OCI-LY1 (cell line): Measurements from ENCODE around the gene GUCY1A2.

ENCODE experiments used
- EZH2 ChIP-seq: fragments of 200-600 bp; sonication (generic), shearing (Covaris generic); IDR thresholded peaks from 2 replicates; pipeline ENCODE4 v1.8.0; 2017; ENCODE audit warnings: borderline replicate concordance, mixed run types, mild to moderate bottlenecking, antibody characterized with exemption, low read length, moderate library complexity, mixed read lengths
- TF ChIP-seq, protein P1 (sequence below): fragments of 200-600 bp; sonication (generic), shearing (Covaris generic); IDR thresholded peaks from 2 replicates; pipeline ENCODE4 v1.5.1; 2017; ENCODE audit warnings: mild to moderate bottlenecking, antibody characterized with exemption, low read length, moderate library complexity, mixed read lengths

DNA sequence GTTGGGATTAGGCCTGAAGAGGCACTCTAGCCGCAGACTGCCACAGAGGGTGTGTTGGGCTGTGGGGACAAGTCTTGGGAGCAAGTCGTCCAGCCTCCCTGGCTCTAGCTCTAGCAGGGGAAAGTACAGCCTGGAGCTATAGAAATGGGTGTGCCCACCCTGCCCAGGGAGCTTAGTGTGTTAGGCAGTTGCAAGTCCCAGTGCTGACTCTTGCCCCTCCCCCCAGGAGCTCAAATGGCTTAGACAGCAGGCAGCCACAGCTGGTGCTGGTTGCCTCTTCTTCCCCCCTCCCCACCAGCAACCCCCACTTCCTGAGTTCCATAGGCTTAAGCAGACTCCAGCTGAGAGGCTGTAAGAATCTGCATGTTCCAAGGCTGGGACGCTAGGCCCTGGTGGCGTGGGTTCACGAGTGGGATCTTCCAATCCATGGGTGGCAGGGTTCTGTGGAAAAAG, 61.2 kb downstream of the GUCY1A2 start:
- TF ChIP-seq, protein P1, sequence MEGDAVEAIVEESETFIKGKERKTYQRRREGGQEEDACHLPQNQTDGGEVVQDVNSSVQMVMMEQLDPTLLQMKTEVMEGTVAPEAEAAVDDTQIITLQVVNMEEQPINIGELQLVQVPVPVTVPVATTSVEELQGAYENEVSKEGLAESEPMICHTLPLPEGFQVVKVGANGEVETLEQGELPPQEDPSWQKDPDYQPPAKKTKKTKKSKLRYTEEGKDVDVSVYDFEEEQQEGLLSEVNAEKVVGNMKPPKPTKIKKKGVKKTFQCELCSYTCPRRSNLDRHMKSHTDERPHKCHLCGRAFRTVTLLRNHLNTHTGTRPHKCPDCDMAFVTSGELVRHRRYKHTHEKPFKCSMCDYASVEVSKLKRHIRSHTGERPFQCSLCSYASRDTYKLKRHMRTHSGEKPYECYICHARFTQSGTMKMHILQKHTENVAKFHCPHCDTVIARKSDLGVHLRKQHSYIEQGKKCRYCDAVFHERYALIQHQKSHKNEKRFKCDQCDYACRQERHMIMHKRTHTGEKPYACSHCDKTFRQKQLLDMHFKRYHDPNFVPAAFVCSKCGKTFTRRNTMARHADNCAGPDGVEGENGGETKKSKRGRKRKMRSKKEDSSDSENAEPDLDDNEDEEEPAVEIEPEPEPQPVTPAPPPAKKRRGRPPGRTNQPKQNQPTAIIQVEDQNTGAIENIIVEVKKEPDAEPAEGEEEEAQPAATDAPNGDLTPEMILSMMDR = no peak
- TF ChIP-seq EZH2 = no peak
